ENCODE data around the gene YBX2.
A peak's percentile ranks its signal among the peaks of the same experiment; 100 is the strongest.

Gene YBX2

GRCh38 chr17:7295230-7296180 lies 1.1 kb upstream of the YBX2 start:
- DNase-seq: no peak

DNA sequence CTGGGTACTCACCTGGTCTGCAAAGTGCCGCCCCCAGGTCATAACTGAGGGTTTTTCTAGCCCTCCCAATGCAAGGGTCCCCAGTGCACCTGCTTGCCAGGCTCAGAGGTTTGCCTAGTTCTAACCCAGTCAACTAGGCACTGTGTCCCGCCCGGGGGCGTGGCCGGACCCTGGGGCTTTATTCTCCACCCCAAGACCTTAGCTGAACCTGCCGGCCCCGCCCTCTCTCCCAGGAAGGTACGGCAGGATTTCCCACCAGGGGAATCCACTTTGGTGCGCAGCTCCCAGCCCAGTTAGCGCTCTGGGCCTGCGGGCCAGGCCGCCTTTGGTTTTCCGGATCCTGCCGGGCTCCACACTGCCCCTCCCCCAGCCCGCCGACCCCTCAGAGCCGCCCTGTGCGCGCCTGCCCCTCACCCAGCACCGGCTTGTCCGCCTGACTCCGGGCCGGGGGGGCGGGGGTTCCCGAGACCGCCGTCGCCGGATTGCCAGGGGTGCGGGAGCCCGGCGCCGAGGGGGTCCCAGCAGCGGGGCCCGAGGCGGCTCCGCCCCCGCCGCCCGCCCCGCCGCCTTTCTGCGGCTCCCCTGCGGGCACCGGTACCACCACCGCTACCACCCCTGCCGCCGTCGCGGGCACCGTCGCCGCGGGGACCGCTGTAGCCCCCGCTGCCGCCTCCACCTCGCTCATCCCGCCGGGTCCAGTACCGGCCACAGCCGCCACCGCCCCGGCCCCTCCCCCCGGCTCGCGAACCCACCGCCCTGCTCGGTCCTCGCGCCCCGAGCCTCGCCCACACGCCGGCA lies 424 bp downstream of the YBX2 start:
- DNase-seq: no peak

- DNase-seq: no peak
These were observed 1.3 kb downstream of the YBX2 start for GRCh38 chr17:7293159-7293558.

DNA sequence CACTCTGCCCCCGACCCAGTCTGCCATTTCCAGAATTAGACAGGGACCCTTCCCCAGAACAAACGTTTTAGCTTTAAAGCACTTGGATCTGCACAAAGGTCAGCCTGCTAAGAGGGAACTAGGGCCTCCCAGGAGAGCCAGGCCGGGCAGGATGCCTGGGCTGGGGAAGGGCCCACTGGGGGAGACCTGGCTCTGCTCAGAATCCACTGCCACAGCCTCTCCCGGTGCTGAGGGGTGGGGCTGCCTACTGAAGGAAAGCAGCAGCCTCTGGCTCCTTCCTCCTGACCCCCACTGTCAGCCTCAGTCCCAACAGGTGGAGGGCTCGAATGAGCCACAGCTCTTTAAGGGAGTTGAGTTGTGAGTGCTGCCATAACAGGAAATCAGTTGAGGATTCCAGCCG lies 1.7 kb downstream of the YBX2 start:
- no peak for DNase-seq

DNA sequence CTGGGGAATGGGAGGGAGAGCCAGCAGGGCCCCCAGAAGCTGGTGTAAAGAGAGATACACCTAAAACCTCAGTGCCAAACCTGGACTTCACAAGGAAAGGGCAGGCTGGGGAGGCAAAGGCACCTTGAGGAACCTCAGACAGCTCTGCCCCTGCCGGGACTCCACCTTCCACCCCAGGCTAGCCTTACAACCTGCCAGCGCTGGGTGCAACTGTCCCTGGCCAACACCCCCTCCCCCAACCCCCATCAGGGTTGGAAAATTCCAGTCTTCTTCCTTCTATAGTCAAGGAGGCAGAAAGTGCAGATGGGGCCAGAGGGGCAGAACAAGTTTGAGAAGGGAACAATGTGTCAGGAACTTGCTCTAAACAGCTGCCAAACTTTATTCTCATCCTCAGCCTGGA lies 2.2 kb downstream of the YBX2 start:
- DNase-seq: no peak

- DNase-seq: no peak
These were observed 3.8 kb downstream of the YBX2 start for GRCh38 chr17:7290685-7291084.

GRCh38 chr17:7290166-7290565 lies 4.3 kb downstream of the YBX2 start:
- no peak for DNase-seq

DNA sequence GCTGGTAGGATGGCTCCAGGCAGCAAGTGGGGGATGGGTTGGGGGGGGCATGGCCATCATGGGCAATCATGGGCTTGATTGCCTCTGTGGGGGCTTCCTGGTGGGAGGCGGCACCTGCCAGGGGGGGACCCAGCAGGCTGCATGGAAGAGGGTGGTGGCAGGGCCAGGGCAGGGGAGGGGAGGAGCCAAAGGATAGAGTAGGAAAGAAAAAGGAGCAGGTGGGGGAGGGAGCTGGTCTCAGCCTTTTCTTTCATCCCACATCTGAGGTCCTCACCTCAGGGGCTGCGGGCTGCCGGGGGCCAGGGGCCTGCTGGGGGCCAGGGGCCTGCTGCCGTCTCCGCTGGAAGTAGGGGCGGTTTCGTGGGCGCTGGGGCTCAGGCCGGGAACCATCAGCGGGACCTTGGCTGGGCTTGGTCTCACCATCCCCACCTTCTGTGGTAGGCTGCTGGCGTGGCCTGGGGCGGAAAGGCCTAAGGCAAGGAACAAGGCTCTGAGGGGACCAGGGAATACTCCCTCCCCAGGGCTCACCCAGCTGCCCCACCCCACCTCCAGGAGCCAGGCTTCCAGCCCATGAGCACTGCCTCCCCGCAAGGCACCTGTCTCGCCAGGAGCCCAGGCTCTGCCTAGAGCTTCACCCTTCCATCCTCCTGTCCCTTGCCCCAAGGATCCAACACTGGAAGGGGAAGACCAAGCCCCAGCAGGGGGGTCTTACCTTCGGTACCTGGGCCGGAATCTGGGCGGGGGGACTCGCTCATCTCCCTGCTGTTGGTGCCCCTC lies 5.0 kb downstream of the YBX2 start:
- DNase-seq: no peak

DNA sequence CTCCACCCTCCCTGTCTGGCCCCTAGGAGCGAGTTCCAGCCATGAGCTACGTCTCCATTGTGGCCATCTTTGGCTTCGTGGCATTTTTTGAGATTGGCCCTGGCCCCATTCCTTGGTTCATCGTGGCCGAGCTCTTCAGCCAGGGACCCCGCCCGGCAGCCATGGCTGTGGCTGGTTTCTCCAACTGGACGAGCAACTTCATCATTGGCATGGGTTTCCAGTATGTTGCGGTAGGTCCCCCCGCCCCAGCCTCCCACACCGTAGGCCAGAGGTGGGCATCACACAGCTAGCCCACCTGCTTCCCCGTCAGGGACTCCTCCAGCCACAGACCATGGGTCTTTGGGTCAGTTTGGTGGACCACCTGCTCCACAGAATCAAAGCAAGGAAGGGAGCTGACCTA lies 8.8 kb downstream of the YBX2 start:
- DNase-seq: no peak

- no peak for DNase-seq
These were observed 9.5 kb downstream of the YBX2 start for GRCh38 chr17:7284911-7285310.

DNA sequence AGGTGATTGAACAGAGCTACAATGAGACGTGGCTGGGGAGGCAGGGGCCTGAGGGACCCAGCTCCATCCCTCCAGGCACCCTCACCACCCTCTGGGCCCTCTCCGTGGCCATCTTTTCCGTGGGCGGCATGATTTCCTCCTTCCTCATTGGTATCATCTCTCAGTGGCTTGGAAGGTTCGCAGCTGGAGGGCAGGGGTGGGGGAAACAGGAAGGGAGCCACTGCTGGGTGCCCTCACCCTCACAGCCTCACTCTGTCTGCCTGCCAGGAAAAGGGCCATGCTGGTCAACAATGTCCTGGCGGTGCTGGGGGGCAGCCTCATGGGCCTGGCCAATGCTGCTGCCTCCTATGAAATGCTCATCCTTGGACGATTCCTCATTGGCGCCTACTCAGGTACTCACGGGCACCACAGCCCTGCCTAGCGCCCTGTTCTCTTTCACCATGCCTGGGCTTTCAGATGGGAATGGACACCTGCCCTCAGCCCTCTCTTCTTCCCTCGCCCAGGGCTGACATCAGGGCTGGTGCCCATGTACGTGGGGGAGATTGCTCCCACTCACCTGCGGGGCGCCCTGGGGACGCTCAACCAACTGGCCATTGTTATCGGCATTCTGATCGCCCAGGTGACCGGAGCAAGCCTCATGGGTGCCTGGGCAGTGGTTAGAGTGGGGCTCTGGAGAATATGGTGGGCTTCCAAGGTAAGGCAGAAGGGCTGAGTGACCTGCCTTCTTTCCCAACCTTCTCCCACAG lies 10.8 kb downstream of the YBX2 start:
- no peak for DNase-seq

DNA sequence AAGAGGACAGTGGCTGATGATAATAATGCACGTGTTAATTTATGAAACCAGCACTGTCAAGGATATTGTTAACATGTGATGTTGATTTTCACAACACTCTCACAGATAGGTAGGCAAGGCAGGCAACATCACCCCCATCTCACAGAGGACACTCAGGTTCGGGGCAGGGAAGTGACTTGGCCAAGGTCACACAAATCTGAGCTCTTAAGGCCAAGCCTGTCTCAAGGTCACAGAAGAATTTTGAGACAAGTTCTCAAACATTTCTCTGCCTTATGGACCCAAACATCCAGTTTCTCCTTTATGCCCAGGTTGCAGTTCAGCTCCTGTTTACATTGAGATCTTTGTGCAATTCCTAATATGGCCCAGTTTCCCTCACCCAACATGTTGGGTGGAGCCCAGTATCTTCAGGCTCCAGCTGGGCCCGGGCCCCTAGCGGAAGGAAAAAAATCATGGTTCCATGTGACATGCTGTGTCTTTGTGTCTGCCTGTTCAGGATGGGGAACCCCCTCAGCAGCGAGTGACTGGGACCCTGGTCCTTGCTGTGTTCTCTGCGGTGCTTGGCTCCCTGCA lies 11.6 kb downstream of the YBX2 start:
- DNase-seq: no peak

DNA sequence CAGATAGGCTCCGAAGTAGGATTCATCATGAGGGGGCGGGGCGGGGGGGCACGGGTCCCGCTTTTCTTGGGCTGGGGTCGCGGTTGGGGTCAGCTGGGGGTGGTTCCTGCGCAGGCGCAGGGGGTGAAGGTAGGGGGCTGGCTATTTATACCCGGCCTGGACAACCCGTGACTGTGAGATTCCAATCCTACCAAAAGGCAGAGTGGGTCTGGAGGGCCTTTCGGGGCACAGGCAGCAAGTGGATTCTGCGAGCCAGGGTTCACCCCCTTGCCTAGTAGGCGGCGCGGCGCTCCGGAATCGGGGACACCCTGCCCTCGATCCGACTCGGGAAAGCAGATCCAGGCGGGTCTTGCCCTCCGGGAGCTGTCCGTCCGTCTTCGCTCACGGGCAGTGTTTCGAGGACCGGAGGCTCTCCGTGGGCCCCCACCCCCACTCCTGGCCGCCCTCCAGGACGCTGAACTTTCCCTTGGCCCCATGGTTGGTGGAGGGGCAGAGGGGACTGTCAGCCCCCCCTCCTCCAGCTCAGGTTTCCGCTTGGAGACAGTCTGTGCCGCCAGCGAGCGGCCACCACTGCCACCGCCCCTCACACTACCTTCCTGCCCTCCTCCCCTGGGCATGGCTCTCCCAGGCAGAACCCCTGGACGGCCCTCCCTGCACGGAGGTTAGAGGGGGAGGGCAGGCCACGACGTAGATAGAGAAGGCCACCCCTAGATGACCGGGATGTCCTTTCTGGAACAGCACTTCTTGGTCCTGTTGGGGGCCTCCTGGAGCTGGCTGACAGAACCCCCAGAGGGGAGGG lies 12.3 kb downstream of the YBX2 start:
- DNase-seq: no peak

DNA sequence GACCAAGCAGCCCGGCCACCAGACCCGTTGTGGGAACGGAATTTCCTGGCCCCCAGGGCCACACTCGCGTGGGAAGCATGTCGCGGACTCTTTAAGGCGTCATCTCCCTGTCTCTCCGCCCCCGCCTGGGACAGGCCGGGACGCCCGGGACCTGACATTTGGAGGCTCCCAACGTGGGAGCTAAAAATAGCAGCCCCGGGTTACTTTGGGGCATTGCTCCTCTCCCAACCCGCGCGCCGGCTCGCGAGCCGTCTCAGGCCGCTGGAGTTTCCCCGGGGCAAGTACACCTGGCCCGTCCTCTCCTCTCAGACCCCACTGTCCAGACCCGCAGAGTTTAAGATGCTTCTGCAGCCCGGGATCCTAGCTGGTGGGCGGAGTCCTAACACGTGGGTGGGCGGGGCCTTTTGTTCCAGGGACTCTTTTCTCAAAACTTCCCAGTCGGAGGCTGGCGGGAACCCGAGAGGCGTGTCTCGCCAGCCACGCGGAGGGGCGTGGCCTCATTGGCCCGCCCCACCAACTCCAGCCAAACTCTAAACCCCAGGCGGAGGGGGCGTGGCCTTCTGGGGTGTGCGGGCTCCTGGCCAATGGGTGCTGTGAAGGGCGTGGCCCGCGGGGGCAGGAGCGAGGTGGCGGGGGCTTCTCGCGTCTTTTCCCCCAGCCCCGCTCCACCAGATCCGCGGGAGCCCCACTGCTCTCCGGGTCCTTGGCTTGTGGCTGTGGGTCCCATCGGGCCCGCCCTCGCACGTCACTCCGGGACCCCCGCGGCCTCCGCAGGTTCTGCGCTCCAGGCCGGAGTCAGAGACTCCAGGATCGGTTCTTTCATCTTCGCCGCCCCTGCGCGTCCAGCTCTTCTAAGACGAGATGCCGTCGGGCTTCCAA lies 13.1 kb downstream of the YBX2 start, which contains the start of gene SLC2A4:
Gene SLC2A4 (plus strand): TSS at position 645 of the 879 bp plus-strand sequence. CDS start 217 bp downstream, at position 862.
- peak; percentile 66 for DNase-seq

- peak; percentile 31 for DNase-seq
These were observed 13.8 kb downstream of the YBX2 start for GRCh38 chr17:7280519-7281073.

GRCh38 chr17:7279448-7279847 lies 15.0 kb downstream of the YBX2 start:
- DNase-seq: no peak

GRCh38 chr17:7266784-7267183 lies 27.7 kb downstream of the YBX2 start:
- DNase-seq: no peak

GRCh38 chr17:7263801-7264078 lies 30.7 kb downstream of the YBX2 start:
- DNase-seq: no peak

GRCh38 chr17:7262935-7263800 lies 31.3 kb downstream of the YBX2 start:
- DNase-seq: peak; percentile 43
